Sigmoid colon (tissue), 7 donors: ENCODE measurements around the gene HAX1. TPM values are rescaled to one million over a fixed set of nuclear protein-coding genes. Genes with fewer than 3 reads are reported as not detected.

ENCODE experiments used
- DNase-seq: peaks from one replicate; pipeline ENCODE4 v3.0.0-alpha.2; 2019
- H3K27ac ChIP-seq, 4 donors: fragments of 200-600 bp; sonication (generic); one replicate each; pipeline ENCODE4 v1.5.1; 2016 to 2019; ENCODE audit warnings: mild to moderate bottlenecking in 1 of 4
- H3K27me3 ChIP-seq, 3 donors: fragments of 200-600 bp; sonication (generic); one replicate each; pipeline ENCODE4 v1.5.1; 2019; ENCODE audit warnings: mild to moderate bottlenecking in 1 of 3
- H3K36me3 ChIP-seq, 4 donors: fragments of 200-600 bp; sonication (generic); one replicate each; pipeline ENCODE4 v1.5.1; 2016 to 2019
- H3K4me1 ChIP-seq, 4 donors: fragments of 200-600 bp; sonication (generic); one replicate each; pipeline ENCODE4 v1.5.1; 2017 to 2019
- H3K4me3 ChIP-seq, 4 donors: fragments of 200-600 bp; sonication (generic); one replicate each; pipeline ENCODE4 v1.5.1; 2017 to 2019; ENCODE audit warnings: mild to moderate bottlenecking in 2 of 4, moderate library complexity in 1 of 4
- H3K9me3 ChIP-seq, 4 donors: fragments of 200-600 bp in 3 of 4; sonication (generic) in 3 of 4; one replicate each; pipeline versions ENCODE4 v1.5.1 to v1.6.1; 2013 to 2019
- CTCF ChIP-seq, 4 experiments: fragments of 450-650 bp in 3 of 4; fragments of 200-600 bp in 1 of 4; IDR thresholded peaks; one replicate each; pipeline ENCODE4 v1.5.1; 2016 to 2019; ENCODE audit warnings: antibody characterized with exemption in 4 of 4, mild to moderate bottlenecking in 3 of 4, moderate library complexity in 2 of 4
- EP300 ChIP-seq, 4 donors: sonication (generic); formaldehyde crosslinking; IDR thresholded peaks; one replicate each; pipeline ENCODE4 v1.6.1; 2017; ENCODE audit warnings: antibody characterized with exemption in 4 of 4
- POLR2A ChIP-seq, 2 donors: fragments of 450-650 bp; IDR thresholded peaks; one replicate each; pipeline ENCODE4 v1.6.1; 2016; ENCODE audit warnings: antibody characterized with exemption in 2 of 2, mild to moderate bottlenecking in 2 of 2, moderate library complexity in 2 of 2
- POLR2AphosphoS5 ChIP-seq, 4 donors: sonication (generic); formaldehyde crosslinking; IDR thresholded peaks; one replicate each; pipeline ENCODE4 v1.6.1; 2017; ENCODE audit warnings: antibody characterized with exemption in 4 of 4
- WGBS, 2 donors: extraction: QIAGEN DNeasy Blood & Tissue Kit; methylation state at CpG; one replicate each; pipeline ENCODE4 v1.1.7; 2013; 5-methylcytosine and 5-hydroxymethylcytosine counted together
- intact Hi-C: fragments of 100-400 bp; cut with DNase I; formaldehyde crosslinking; loops from one replicate; pipeline ENCODE4 v1.15.1; 2023
- polyA plus RNA-seq, 3 donors: library from polyadenylated mRNA; stranded (reverse); fragments of 200-250 nt; gene quantifications; one replicate each; pipeline ENCODE4 v1.2.3, GENCODE V29; 2013
- total RNA-seq, 4 donors: library from RNA; depleted of rRNA; stranded (reverse); fragments of >200 nt; gene quantifications; one replicate each; pipeline ENCODE4 v1.1.0, GENCODE V29; 2016
- donor health status: healthy with polysubstance abuse.
- donor health status: Bipolar disorder and iron deficiency.
- donor health status: healthy.

The HAX1 gene
- total and polyA plus RNA-seq, 7 donors: 76.3 to 171 (median 105) TPM

DNA sequence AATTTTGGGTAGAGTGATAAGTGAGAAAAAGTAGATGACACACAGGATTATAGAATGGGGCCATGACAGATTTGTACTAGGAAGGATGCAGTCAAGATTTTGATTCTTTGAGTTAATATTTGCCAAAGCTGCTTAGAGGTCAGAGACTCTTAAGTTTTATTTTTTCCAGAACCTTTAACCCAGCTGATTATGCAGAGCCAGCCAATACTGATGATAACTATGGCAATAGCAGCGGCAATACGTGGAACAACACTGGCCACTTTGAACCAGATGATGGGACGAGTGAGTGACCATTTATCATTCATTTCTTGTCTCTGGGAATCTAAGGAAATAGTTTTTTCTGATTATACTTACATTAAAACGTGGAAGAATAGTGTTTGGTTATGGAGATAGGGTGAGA, 35.6 kb upstream of the HAX1 start:
- peaks cover 37 to 90% (median 64%) of the 10 kb centered on the region in 4 donors for H3K36me3 ChIP-seq
- 90 to 92% methylated on average over 4 of the region's 4 CpGs for WGBS, 2 donors
- no peak overlapping the region for H3K4me3 ChIP-seq
- H3K27me3 ChIP-seq: no peaks in the 10 kb centered on the region
- no peak for DNase-seq
- intact Hi-C loops: no loop called here
- no peak overlapping the region for H3K27ac ChIP-seq
- no peak for TF ChIP-seq POLR2A (IDR thresholded peaks at IDR 0.05)
- no peak for TF ChIP-seq EP300 (IDR thresholded peaks at IDR 0.05)
- TF ChIP-seq POLR2AphosphoS5 (IDR thresholded peaks at IDR 0.05): no peak
- TF ChIP-seq CTCF (IDR thresholded peaks at IDR 0.05): no peak
- no peaks in the 10 kb centered on the region for H3K9me3 ChIP-seq
- no peaks in the 10 kb centered on the region for H3K4me1 ChIP-seq

DNA sequence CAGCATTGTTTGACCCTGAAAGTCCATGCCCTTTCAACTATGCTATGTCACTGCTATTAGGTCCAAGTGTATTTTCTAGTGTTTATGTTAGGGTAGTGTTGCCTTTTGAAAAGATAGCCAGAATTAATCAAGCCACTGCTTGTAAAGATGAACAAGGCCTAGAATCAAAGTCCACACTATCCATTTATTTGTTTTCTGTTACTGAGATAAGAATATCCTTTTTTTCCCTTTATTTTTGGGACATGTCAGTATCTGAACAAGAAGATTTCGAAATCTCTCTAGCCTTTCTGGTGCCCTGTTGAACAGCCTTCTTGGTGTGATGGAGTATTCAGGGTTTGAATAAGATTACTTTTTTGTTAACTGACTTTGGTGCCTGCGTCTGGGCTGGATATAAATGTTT, 35.0 kb upstream of the HAX1 start:
- no peak for DNase-seq
- WGBS, 2 donors: 96% methylated on average over 2 of the region's 2 CpGs
- no peaks in the 10 kb centered on the region for H3K27me3 ChIP-seq
- peaks cover 38 to 90% (median 65%) of the 10 kb centered on the region in 4 donors for H3K36me3 ChIP-seq
- H3K4me3 ChIP-seq: no peak overlapping the region
- no peak for TF ChIP-seq EP300 (IDR thresholded peaks at IDR 0.05)
- TF ChIP-seq POLR2AphosphoS5 (IDR thresholded peaks at IDR 0.05): no peak
- TF ChIP-seq CTCF (IDR thresholded peaks at IDR 0.05): no peak
- TF ChIP-seq POLR2A (IDR thresholded peaks at IDR 0.05): no peak
- H3K9me3 ChIP-seq: no peaks in the 10 kb centered on the region
- no peaks in the 10 kb centered on the region for H3K4me1 ChIP-seq
- no peak overlapping the region for H3K27ac ChIP-seq
- intact Hi-C loops: no loop called here

GRCh38 chr1:154237880-154238506, 34.4 kb upstream of the HAX1 start:
- no peak overlapping the region for H3K27ac ChIP-seq
- H3K4me1 ChIP-seq: no peaks in the 10 kb centered on the region
- no peaks in the 10 kb centered on the region for H3K9me3 ChIP-seq
- 92 to 93% methylated on average over 6 of the region's 6 CpGs for WGBS, 2 donors
- peaks cover 38 to 90% (median 64%) of the 10 kb centered on the region in 4 donors for H3K36me3 ChIP-seq
- DNase-seq: no peak
- no peak for TF ChIP-seq POLR2A (IDR thresholded peaks at IDR 0.05)
- TF ChIP-seq POLR2AphosphoS5 (IDR thresholded peaks at IDR 0.05): no peak
- no peak for TF ChIP-seq EP300 (IDR thresholded peaks at IDR 0.05)
- TF ChIP-seq CTCF (IDR thresholded peaks at IDR 0.05): no peak
- no peak overlapping the region for H3K4me3 ChIP-seq
- intact Hi-C loops: no loop called here
- no peaks in the 10 kb centered on the region for H3K27me3 ChIP-seq

DNA sequence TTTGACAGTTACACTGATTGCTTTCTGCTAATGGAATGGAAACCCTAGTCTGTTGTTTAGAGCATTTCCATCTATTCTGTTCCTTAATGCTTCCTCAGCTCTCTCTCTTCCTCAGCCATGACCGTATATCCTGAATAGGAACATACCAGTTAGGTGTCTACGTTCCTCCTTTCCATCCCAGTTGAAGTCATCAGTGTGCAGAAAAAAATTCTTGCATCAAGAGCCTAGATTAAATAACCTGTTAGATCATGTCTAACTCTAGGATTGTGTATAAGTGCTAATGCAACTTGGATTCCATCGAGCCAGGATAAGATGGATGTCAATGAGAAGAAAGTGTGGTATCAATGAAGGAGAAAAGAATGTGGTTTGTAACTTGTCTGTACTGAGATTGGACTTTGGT, 32.9 kb upstream of the HAX1 start:
- WGBS, 2 donors: 90 to 96% methylated on average over 3 of the region's 3 CpGs
- Histone ChIP-seq H3K36me3 (peaks cover 51 to 90% (median 66%) of the 10 kb centered on the region in 4 donors), H3K27ac (no peak overlapping the region), H3K4me1 (no peaks in the 10 kb centered on the region), H3K27me3 (no peaks in the 10 kb centered on the region), H3K9me3 (no peaks in the 10 kb centered on the region), H3K4me3 (no peak overlapping the region)
- TF ChIP-seq EP300 (IDR thresholded peaks at IDR 0.05) (no peak), POLR2AphosphoS5 (IDR thresholded peaks at IDR 0.05) (no peak)
- intact Hi-C loops: no loop called here
- DNase-seq: no peak

DNA sequence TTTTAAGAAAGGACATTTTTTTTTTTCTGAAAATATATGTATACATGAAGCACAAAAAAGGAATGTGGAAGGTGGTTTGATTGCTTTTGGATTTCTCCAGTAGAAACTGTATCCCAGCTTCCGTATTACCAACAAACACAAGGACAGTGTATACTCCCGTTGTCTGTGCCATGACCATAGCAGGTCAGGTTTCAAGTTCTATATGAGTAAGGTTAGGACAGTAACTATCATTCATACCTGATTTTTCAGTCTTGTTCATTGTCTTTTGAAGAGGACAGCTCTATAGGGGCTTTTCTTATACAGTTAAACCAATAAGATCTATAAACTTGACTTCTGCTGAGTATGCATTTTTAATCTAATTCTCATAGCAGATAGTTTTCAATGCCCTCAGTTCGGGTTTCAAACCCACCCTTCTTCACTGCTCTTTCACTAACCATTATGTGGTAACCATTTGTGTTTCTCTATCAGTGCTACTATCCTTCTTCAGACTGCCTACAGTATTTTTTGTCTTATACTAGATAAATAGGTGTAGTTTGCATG, 32.1 kb upstream of the HAX1 start:
- Histone ChIP-seq H3K4me1 (no peaks in the 10 kb centered on the region), H3K27ac (no peak overlapping the region), H3K27me3 (no peaks in the 10 kb centered on the region), H3K4me3 (no peak overlapping the region), H3K36me3 (peaks cover 51 to 90% (median 66%) of the 10 kb centered on the region in 4 donors), H3K9me3 (no peaks in the 10 kb centered on the region)
- TF ChIP-seq POLR2AphosphoS5 (IDR thresholded peaks at IDR 0.05) (no peak), EP300 (IDR thresholded peaks at IDR 0.05) (no peak), CTCF (IDR thresholded peaks at IDR 0.05) (no peak), POLR2A (IDR thresholded peaks at IDR 0.05) (no peak)
- WGBS, 2 donors: 92 to 93% methylated on average over 3 of the region's 3 CpGs
- intact Hi-C loops: no loop called here
- DNase-seq: no peak
